CD4-positive, alpha-beta T cell treated with Interleukin-15 for 1 hour (primary cell): Measurements from ENCODE around the gene NPAS2.

ENCODE experiments used
- DNase-seq: peaks from one replicate; pipeline ENCODE4 v3.0.0-alpha.2; 2020

NPAS2 gene

DNA sequence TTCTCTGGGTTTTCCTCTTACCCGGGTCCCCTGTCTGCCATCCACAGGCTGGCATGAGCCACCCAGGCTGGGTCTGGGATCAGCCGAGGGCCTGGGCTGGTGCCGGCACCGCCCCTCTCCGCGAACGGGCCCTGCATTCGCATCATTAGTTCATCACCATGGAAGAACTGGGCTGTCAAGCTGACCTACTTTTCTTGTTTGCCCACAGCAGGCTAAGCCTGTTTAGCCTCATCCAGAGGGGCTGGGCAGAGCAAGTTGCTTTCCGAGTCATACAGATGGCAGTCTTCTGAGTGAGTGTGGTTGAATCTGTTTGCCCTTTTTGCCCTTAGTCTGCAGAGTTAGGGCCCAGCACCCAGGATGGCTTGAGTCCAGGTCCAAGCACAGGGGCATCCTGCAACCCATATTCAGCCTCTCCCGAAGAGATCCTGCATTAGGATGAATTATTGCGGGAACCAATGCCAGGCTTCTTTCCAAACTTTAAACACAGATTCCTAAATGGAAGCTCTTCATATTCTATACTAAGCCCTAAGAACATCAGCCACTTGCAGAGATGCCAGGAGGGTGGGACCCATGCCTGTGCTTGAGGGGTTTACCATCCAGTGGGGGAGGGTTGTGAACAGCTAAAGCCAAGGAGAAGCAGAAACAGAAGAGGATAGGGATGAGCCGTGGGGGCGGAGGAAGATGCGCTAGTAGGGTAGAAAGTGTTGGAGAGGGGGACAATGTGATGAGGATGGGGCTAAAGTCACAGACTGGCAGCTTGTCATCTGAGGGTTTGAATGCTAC lies 68.0 kb downstream of the NPAS2 start:
- DNase-seq, result no peak

DNA sequence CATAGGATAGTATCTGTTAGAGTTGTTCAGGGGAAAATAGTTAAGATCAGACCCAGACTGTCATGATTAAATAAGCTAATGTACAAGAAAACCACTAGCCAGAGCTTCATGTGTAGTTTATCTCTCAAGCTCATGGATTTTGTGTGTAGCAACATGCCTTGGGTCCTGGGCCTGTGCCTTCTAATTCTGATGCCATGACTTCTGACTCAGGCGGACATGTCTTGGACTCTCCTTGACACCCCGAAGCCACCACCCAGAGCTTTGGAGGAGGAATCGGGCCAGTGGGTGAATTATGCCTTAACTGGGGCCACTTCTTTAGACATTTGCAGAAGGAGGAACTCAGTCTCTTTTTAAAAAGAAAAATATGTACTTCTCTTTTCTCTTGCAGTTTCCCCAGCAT lies 68.7 kb downstream of the NPAS2 start:
- no peak for DNase-seq

DNA sequence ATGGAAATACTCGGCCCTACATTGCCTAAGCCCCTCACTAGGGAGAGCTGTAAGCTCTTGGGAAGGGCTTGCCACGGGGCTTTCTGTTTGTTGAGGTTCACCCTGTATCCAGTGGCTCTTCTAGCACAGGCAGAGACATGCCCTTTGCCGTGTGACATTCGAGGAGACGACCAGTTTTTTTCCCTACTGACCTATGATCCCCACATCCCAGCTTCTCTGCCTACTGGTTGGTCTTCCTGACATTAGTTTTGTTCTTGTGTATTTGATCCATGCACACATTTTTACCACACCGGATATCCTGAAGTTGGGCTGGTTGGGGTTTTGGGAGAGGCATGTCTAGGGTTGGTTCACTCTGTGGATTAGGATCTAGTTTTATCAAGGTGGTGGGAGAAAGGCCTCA lies 69.3 kb downstream of the NPAS2 start:
- no peak for DNase-seq

DNA sequence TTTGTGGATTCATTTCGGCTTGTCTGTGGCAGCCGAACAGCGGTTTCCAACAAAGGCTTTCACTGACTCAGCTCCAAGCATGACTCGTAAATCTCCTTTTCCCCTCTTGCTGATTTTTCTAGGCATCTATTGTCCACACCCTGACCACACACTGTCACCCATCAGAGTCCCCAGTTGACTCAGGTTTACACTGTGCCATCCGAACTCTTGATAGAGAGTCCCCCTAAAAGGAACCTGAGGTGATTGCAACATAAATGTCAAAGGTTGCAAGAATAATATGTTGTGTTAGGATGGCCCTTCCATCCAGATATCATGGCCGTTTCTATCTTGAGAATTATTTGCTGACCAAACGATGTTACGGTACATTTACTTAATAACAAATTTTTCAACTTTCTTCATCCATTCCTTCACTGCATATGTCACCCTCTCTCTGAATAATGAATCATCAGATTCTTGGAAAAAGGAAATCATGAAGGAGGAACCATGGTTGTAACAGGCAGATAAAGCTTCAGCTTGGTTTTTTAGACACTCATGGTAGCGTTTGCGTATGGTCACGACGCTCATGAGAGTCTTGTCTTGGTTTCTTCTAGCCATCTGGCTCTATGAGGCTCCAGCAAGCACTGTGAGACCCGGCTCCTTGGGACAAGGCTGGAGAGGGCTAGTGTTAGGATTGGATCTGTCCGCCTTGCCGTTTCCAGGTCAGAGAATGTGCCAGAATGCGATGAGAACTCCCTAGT lies 72.1 kb downstream of the NPAS2 start:
- no peak for DNase-seq

DNA sequence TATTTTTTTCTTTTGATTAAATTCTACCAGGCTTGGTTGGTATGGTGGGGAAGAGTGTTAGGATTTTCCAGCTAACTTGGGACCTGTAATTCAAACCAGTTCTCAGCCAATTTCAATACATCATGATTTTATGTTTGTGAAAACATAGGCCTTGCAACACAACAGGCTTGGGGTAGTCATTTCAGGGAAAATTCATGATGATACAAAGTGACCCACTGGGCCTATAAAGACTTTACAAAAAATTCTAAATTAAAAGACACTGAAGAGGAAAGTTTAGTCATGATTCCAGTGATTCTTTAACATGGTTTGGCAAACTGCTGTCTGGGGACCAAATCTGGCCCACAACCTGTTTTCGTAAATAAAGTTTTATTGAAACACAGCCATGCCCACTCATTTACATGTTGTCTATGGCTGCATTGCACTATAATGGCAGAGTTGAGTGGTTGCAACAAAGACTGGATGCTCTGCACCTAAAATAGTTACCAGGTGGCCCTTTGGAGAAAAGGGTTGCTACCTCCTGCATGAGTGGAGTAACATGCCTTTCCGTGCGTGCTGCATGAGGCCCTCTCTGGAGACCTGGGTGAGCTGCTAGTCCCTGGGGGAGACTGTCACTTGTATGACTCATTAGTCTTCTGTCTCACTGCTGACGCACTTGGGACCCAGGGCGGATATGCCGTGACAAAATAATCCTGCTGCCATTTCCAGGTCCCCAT lies 73.6 kb downstream of the NPAS2 start:
- no peak for DNase-seq

DNA sequence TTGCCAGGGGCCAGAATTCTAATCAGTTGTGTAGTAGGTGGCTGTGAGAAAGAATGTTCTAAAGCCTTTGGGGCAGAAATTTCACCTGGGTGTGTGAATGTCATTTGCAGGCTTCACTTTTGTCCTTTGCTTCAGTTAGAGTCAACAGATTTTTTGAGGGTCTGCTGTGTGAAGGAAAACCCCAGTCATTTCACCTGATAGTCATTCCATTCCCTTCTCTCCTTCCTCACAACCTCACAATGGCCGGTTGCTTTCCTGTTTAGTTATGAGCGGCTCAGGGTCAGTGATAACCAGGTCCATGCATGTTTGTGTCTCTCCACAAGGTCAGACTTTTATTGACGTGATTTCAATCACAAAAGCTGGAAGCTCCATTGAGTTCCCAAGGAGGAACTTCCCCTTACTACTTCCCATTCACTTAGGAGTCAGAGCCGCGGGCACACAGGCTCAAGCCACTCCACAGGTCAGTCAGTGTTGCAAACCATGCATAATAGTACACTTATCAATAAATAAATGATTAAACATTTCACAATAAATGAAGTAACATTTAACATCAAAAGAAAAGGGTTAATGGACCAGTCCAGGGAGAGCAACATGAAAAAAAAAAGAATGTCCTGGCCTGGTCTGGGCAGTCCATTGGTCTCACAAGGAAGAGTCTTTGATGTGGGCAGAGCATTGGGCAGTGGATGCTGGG lies 74.3 kb downstream of the NPAS2 start:
- DNase-seq, result no peak

DNA sequence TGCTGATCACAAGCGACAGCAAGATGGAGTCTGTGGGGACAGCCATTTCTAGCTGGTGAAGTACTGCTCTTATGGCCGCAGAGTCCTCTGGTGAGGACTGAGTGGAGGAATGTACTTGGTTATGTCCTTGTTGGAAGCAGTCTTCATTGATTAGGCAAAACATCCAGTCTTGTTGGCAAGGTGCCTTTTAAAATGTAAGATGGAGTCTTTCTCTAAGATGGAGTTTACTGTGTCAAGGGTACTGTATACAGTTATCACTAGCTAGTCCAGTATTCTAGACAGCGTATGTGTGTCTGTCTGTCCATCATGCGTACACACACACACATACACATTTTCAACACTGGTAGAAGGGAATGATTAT lies 74.8 kb downstream of the NPAS2 start:
- no peak for DNase-seq

DNA sequence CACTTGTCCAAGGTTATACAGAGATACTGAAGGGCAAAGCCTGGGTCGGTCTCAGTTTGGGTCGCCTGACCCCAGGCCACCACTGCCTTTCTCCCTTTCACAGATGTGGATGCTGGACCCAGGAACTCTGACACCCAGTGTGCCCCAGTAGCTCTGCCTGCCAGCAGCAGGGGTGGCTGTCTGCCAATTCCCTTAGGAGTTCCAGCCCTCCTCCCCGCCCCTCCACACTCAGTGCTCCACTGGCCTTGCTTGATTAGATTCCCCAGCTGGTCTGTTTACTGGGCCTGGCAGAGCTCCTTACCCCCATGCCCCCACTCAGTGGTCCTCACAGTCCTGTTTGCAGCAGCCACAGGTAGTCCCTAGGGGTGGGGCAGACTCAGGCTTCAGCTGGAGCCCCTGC lies 75.5 kb downstream of the NPAS2 start:
- no peak for DNase-seq

DNA sequence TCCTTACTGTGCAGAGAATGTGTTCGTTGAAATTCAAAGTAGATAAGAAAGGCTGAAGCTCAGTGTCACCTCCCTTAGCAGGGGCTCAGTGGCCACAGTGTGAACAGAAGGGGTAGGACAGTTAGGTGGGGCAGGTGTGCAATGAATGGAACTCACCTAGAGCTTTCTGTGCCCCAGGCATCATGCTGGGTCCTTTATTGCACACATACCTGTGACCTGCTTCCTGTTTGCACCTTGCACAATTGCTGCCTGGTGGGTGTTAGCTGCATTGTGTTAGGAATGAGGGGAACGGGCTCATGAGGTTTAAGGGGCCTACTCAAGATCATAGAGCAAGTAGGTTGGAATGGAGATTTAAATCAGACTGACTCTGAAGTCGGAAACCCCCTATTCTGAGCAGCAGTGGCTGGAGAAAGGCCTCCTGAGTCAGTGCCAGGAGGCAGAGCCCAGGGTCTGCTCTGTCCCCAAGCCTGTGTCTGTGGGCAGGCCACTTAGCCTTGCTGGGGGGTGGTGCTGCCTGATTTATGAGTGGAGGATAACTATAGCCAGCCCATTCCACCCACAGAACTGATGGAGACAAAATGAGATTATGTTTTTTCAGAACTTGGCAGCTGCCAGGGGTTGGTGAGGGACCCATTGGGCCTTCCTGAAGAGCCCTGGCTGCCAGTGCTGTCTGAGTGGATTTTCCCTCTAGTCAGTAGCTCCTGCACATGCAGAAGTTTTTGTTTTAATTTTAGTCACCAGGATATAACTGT lies 76.2 kb downstream of the NPAS2 start:
- no peak for DNase-seq

DNA sequence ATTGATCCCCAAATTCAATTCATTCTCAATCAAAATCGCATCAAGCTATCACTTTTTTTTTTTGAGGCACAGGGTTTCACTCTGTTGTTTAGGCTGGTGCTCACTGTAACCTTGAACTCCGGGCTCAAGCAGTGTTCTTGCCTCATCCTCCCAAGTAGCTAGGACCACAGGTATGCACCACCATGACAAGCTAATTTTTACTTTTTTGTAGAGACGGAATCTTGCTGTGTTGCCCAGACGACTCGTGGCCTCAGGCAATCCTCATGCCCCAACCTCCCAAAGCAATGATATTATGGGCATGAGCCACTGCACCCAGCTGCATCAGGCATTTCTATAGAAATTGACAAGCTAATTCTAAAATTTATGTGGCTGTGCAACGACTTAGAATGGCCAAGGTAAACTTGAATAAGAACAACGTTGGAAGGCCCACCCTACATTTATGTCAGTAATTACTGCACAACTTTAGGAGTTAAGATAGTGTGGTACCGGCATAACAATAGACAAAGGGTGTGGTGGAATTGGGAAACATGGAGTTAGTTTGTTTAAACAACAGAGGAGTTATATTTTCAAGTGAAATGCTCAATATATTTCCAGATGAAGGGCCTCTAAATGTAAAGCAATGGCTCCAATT lies 78.2 kb downstream of the NPAS2 start:
- no peak for DNase-seq

DNA sequence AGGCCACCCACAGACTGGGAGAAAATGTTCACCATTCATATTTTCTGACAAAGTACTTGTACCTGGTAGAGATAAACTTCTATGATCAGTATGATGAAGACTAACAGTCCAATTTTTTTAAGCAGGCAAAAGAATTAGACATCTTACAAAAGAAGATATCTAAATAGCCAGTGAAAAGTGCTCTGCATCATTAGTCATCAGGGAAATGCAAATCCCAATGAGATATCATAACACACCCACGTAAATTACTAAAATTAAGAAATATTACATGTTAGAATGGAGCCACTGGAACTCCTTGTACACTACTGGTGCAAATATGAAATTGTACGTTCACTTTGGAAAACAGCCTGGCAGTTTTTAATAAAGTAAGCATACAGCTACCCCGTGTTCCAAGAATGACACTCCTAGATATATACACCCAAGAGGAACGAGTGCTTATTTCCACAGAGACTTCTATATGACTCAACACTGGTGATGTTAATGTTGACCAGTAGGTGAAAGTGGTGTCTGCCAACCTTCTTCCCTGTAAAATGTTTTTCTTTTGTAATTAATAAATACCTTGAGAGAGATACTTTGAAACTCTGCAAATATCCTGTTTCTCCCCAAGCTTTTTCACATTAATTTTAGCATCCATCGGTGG lies 80.3 kb downstream of the NPAS2 start:
- no peak for DNase-seq

DNA sequence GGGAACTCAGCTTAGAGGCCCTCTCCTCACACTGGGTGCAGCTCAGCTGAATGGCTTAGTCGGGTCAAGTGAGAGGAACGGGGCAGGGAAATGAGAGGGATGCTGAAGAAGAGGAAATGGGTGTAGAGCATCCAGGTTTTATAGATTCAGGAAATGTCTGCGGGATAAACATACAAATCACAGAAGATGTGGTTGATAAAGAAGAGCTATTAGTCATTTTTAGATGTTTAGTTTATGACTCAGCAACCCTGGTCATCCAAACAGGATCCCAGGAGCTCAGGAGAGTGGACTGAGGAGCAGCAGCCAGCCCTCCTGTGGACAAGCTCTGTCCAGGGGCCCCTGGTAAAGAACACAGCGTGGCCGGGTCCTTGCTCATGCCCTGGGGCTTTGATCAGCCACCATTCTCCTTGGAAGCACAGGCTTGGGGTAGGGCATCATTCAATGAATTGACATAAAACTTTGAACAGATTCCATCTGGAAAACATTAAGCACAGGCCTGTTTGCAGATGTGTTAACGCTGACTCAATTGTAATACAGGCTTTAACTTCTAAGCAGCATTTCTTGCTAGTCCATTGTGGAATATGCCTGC lies 83.0 kb downstream of the NPAS2 start:
- no peak for DNase-seq

DNA sequence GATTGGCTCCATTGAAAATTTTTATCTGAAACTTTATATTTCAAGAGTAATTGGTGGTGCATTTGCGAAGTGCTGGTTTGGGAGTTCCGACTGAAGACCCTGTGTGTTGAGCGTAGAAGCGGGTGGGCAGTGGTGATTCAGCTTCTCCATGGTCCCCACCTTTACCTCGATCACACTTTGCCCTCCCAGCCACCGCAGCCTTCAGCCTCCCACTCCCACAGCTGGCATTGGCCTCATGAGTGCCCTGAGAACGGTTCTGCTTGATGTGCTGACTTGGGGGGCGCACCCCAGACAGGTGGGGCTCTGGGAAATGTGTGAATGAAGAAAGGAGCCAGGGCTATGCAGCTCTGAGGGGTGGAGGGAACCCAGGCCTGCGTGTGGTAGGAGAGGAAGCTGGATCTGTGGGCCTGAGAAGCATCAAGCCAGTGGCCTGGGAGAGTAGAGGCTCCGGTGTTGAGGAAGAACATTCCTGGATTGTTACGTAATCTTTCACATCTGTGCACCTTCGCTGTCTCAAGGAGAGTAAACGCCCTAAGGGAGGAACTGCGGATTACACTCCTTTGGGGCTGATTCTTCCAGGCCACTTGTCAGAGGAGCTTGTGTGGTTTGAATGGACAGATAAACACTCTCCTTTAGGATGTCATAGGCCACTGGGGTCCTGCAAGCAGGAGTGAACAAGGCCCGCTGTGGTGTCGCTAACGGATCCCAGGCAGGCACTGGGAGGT lies 83.8 kb downstream of the NPAS2 start:
- DNase-seq, result no peak

DNA sequence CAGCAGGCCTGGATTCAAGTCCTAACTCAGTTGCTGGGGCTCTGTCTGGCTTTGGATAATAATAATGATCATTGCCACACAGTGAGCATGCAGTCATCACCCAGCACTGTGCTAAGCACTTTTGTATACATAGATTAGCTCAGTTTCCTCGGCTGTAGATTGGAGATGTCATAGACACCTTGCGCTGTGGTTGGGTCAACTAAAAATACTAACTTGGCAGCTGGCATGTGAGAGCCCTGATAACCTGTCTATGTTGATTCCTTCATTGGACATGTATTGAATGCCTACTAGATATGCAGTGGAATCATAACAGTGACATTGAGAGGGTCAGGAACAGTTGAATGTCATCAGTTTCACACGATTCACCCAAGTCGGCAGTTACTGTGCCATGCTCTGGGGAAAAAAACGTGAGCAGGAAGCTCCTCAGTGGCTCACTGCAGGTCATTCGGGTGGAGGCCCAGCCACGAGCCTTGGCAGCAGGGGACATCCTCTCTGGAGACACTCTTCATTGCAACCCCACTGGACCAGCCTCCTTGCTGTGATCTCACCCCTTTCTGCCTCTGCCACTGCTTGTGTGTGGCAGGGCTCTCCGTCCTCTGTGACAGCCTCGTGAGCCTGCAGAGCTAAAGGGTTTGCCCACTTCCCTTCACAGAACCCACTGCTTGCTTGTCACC lies 85.3 kb downstream of the NPAS2 start:
- DNase-seq, result no peak

DNA sequence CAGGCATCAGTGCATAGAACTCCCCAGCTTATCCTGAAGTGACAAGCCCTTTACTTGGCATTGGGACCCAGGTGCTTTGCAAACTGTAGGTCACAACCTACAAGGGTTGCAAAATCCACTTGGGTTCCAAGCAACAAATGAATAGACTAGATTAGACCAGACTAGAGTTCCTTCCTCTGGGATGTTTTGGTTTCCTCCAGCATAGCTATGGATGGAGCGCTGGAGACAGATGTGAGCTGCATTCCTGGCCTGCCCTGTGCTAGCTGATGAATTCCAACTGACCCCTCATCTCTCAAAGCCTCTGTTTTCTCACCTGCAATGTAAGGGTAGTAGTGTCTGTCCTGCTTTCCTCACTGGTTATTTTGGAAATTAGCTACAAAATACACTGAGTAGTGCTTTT lies 86.2 kb downstream of the NPAS2 start:
- no peak for DNase-seq

DNA sequence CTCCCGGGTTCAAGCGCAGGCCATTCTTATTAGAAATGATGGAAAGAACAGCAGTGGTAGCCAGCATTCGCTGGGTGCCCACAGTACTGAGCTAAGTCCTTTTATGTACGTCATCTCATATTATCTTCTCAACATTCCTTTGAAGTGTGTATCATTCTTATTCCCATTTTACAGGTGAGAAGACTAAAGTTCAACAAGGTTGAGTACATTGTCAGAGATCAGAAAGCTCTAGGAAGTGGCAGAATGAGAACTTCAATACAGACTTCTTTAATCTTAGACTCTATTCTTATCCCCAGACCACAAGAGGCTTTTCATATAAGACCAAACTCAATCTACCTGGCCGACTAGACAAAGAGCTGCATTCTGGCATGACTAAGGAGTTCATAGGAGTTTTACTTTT lies 86.7 kb downstream of the NPAS2 start:
- no peak for DNase-seq

DNA sequence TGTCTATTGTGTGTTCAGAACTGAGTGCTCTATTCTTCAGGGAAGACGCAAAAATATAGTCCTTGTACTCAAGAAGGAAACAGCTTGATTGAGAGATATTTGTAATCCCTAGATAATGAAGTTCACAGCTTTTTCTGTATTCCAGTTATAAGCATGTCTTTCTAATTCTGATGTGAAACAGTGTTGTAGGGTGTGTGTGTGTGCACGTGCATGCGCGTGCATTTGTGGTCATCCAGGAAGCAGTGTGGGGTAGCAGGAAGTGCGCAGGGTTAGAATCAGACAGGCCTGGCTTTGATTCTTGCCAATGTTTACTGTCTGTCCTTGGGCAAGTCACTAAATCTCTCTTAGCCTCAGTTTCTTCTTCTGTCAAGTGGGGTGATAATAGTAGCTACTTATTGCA lies 87.9 kb downstream of the NPAS2 start:
- no peak for DNase-seq

DNA sequence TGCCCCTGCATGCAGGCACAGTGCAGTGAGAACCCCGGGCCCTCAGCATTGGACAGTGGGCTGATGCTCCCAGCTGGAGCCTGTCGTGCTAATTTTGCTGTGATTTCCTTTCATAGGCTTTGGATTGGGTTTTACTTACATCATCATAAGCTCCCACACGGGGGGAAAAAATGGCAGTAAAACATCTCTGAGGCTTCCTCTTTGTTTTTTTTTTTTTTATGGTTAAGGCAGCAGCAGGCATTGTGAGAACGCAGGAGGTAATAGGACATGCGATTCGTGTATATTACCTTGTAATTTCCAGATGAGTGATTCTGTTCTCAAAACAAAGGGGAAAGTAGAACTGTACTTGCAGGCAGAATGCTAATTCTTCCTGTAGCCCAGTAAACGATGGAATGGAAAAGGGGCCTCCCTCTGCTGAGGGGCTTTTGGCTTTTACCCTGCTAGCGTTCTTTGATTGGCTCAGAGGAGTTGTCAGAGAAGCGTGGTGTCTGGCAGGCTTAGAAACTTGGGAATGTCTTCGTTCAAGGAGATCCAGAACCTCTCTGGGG lies 89.7 kb downstream of the NPAS2 start:
- DNase-seq, result no peak

DNA sequence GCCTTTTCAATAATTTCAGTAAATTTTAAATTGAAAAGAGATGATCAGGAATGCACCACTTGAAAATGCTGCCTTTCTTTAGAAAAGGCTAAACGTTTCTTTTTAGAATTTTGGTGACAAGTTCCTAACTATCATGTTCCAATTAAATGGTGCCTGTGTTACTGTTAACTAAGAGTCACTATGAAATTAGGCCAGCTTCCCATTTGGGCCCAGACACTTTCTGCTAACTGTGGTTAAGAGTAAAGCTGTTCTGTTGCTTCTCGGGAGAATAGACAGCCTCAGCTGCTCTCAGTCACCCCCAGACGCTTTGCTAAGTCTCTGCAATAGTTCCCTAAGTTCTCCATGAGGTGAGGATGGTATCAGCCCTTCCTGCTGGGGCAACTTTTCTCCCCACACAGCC lies 90.2 kb downstream of the NPAS2 start:
- DNase-seq, result no peak

DNA sequence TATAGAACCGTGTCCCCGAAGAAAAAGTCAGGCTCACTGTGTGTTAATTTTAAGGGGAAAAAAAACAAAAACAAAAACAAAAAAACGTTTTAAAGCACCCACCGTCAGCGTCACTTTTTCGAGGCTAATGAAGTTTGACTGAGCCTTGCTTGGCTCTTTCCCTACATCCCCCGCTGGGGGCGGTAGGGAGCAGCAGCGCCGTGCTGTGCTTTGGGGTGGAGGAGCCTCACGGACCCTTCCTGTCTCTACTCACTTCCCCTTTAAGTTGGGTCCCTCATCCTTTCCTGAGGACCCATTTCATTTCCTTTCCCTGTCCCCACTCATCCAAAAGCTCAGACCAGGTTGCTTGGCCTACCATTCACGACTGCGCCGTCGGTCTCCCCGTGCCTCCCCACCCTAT lies 99.4 kb downstream of the NPAS2 start:
- no peak for DNase-seq
